NCI-H510A treated with DMSO at 0.1 percent for 48 hours (cell line): Measurements from ENCODE around the gene PUS7L.
"Not testable (repeated sequence)": the region's sequence is repeated elsewhere in the genome, so short reads cannot be mapped to it uniquely, and the experiment has no call there.

ENCODE experiments used
- DNase-seq: peaks from one replicate; lab custom pipeline; 2025; lab: John Stamatoyannopoulos, UW

The PUS7L gene, protein sequence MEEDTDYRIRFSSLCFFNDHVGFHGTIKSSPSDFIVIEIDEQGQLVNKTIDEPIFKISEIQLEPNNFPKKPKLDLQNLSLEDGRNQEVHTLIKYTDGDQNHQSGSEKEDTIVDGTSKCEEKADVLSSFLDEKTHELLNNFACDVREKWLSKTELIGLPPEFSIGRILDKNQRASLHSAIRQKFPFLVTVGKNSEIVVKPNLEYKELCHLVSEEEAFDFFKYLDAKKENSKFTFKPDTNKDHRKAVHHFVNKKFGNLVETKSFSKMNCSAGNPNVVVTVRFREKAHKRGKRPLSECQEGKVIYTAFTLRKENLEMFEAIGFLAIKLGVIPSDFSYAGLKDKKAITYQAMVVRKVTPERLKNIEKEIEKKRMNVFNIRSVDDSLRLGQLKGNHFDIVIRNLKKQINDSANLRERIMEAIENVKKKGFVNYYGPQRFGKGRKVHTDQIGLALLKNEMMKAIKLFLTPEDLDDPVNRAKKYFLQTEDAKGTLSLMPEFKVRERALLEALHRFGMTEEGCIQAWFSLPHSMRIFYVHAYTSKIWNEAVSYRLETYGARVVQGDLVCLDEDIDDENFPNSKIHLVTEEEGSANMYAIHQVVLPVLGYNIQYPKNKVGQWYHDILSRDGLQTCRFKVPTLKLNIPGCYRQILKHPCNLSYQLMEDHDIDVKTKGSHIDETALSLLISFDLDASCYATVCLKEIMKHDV

DNA sequence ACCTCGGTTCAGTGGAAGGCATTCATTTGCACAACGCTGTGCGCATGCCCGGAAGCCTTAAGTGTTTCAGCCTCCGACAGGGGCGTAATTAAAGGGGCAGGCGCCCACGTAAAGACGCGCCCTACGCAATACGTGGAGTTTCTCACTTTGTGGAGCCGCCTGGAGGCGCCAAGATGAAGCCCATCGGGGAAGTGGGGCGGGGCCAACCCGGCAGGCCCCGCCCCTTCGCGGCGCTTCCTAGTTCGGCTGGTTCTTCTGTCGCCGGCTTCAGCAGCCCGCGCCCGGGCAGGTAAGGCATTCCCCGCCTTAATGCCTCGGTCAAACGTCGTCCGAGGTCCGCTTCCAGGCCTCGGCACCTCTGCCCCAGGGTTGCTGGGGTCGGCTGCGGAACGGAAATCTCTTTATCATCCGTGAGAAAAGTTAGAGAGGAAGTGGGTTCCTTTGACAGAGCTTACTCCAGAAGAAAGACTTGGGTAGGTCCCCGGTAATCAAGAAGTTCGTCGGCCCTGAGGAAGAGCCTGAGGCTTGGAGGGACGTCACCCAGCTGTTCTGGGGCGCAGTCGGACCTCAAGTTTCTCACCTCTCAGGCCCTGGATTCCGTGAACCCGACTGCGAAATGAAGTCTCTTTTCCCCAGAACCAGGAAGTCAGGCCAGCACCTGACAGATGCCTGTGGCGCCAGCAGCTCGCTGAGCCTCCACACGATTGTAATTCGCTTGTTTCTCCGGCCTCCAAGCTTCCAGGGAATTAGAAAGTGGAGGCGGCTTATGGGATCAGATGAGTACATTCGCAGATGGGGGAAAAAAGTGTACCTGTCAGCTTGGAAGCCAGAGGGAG, at the start of gene PUS7L, which contains the start of gene IRAK4:
PUS7L (minus strand) TSS at position 63 of the 836 bp plus-strand sequence. CDS start 3,545 bp downstream, outside the sequence.
IRAK4 (plus strand) TSS at position 224 of the 836 bp plus-strand sequence. CDS start 9,161 bp downstream, outside the sequence.
- peak; percentile 95 for DNase-seq

DNA sequence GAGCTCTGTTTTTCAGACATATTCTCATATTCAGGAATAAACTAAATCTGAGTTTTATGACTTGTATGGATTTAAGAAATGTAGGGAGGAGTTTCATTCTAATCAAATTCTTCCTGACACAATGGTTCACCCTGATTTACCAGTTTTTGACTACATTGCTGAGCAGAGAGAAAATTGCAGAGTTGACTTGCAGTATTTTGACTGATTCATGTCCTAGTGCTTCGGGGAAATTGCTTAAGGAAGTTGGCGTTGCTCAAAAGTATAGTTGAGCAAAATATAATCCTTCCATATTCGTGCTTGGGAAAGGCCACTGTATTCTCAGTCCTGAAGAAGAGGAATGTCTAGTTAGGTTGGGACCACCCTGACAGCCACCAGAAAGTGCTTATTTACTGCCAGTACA, 48.8 kb upstream of the PUS7L start:
- no peak for DNase-seq

DNA sequence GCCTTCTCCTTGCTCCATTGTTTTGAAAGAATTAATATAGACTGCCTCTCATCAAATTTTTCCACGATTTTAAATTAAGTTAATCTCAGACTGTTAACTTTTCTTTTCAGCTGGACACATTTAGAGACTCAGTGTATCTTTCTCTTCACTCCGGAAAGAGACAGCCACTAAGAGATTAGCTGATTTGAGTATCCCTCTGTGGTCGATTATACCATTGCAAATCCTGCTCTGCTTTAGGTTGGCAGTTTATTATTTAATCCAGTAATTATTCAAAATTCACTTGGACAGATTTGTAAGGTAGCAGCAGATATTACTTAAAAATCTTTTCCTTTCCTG, 48.1 kb upstream of the PUS7L start:
- no peak for DNase-seq

DNA sequence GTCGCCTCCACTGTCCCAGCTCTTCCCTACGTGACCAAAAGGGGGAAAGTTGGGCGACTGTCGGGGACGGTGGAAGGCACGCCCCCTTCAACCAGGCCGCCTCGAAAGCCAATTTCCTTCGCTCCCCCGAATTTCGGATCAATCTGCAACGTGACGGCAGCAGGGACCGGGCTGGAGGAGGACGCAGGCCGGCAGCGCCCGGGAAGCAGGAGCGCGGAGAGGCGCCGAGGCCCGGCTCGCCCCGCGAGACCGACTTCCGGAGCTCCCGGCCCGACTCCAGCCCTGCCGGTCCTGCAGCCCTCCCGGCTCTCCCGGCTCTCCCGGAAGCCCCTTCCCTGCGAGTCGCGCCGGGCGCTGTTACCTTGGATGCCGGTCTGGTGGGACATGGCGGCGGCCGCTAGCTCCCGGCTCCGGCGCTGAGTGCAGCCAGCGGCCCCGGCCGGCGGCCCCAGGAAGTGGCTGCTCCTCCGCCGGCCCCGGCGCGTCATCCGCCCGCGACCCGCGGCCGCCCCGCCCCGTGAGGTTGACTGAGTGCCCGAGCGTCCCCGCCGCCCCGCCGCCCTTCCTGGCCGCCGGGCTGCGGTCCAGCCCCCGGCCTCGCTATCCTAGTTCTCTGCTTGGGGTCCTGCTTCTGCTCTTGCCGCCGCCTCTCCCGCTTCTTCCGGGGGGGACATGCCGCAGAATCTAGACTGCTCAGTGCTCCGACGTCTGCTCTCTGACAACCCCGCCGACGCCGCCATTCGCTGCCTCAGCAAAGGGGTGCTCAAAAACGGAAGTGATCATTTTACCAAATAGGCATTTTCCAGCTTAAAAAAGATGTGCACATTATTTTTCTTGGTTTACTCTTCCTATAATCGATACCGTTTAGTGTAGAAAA, 47.5 kb upstream of the PUS7L start, which contains the start of gene TWF1:
TWF1 (minus strand) TSS at position 458 of the 877 bp plus-strand sequence; CDS start at position 386, 72 bp downstream.
- DNase-seq, result peak; percentile 75

DNA sequence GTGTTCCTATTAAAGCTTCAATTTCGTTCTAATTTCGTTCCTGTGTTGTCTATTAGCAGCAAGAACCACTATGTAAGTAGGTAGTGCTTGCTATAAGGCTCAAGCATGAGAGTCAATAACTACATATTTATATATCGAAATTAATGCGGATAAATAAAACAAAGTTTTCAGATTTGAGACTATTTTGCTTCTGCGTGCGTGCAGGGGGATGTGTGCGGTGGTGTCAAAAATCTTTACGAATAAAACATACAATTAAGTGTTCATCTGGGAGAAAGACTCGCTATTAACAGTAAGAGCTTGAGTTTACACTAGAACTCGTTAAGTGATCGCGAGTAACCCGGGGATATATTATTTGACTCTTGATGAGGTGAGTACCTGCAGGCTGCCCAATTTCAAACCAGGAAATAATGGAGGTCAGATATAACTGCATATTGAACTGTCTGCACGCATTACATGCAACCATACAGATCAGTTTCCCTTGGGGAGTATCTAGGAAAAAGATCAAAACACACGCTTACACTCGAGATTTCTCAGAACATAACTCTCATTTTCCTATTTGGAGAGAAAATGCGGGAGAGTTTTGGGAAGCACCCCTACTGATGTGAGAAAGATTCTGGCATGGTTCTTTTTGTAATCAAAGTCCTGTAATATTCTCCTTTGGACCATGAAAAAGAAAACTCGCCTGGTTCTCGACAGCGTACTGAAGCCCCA, 46.7 kb upstream of the PUS7L start:
- peak; percentile 28 for DNase-seq

DNA sequence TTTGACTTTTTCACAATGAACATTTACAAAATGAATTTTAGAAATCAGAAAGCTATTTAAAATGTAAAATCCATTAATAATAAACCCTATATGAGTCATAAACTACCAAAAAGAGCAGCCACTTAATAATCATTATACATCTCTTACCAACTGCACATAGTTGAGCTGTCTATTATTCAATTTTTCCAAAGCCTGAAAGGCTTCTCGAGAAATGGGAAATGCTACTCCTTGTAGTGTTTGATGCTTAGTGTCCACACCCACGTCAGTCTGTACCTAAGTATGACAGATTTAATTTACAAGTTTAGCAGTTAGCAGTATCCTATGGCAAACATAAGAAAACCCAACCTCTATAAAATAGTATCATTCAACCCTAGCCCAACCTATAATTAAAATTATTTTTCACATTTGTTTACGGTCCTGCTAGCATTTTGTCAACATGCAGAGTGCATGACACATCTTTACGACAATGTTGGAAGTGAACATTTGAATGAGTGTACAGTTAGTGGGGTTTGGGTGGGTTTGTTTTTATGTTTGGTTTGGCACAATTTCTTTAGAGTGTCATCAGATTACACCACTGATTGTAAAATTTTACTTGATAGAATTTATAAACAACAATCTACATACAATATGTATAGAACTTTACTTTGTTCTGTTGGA, 39.1 kb upstream of the PUS7L start:
- no peak for DNase-seq

DNA sequence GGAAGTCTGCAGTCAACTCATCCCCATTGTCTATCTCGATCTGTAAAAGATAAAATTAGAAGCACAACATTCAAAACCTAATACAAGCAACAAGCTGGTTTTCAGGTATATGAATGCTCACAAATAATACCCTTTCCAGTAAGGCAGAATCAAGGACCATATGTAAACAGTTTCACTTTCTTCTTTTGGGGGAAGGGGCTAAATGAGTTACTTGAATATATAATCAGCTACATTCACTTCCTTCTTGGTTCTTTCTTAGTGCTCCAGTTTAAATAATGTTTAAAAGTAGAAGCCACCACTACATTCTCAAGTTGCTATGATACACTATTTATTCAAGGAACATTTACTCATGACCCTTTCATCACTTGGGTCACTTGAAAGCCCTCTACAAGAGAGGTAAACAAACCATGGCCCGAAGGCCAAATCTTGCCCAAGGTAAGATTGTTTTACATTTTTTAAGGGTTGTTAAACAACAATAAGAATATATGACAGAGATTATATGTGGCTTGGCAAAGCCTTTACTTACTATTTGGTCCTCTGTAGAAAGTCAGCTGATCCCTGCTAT, 37.2 kb upstream of the PUS7L start:
- peak; percentile 6 for DNase-seq

DNA sequence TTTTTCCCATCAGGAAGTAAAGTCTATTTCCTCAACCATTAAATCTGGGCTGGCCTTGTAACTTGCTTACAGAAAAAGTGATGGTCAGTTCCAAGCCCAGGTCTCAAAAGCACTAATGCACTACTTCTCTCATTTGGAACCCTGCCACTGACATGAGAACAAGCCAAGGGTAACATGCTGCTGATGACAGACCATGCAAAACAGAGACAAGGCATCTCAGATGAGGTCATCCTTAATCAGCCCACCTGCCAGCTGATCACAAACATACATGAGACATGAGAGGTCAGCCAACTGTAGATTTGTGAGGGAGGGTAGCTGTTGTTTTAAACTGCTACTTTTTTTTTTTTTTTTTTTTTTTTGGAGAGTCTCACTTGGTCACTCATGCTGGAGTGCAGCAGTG, 31.4 kb upstream of the PUS7L start:
- DNase-seq, result no peak

DNA sequence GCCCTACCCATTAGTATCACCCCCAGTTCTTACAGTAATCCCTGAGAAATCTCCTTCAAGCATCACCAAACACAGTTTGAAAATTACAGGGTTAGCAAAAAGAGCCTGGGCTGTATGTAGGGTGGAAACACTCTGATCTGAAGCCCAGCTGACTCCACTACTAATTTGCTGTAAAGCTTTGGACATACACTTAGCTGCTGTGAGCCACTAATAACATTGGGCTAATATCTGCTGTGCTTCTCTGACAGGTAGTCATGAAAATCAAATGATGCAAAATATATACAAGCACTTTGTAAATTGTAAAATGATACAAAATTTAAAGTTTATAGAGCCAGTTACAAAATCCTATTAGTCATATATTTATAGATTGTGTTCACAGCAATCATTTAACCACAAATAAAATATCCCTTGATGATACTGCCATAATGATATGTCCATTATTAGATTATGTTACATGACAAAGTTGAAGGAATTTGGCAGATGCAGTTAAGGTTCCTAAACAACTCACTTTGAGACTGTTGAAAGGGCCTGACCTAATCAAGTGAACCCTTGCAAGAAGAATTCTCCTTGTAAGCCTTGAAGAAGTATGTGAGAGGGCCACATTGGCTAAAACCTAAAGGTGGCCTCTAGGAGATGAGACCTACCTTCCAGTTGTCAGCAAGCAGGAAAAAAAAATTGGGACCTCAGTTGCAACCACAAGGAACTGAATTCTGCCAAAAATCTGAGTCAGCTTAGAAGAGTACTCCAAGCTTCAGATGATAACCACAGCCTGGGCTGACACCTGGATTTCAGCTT, 28.5 kb upstream of the PUS7L start:
- no peak for DNase-seq

DNA sequence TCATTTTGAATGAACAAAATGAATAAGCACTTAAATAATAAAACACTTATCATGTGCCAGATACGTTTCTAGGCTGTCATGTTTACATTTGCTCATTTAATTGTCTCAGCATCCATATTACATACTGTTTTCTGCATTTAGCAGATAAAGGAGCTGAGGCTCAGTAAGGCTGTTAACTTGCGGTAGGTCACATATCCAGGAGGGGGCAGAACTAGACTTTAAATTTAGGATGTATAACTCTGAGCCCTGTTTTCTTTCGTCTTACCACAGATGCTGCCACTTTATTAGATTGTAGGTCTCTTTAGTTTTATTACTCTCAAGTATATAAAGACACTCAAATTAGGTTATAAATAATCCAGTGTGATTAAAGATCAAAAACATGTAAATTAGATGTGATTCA, 17.9 kb upstream of the PUS7L start:
- no peak for DNase-seq

DNA sequence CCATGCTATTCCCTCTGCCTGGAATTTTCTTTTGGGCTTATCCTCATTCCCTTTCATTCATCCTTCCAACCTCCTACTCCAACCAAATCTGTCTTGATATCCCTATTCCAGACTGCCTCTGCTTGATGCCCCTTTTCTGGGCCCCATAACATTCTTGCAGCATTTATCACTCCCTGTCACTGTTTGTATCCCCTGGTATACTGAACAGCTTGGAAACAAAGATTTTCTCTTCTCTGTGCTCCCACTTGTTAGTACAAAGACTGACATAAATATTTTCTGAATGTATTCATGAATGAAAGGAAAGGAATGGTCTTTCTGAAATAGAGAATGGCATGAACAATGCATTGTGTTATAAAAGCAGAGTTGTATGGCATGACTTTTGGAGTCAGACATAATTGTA, 7.7 kb upstream of the PUS7L start:
- DNase-seq, result no peak

DNA sequence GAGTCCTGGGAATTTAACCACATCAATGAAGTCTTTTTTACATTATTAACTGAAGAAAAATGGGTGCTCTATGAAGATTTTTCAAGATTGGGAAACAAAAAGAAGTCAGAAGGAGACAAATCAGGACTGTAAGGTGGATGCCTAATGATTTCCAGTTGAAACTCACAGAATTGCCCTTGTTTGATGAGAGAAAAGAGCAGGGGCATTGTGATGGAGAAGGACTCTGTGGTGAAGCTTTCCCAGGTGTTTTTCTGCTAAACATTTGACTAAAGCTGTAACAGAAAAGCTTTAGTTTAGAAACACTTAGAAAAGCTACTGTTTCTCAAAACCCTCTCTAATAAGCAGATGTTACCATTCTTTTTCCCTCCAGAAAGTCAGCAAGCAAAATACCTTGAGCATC, 5.9 kb upstream of the PUS7L start:
- no peak for DNase-seq

DNA sequence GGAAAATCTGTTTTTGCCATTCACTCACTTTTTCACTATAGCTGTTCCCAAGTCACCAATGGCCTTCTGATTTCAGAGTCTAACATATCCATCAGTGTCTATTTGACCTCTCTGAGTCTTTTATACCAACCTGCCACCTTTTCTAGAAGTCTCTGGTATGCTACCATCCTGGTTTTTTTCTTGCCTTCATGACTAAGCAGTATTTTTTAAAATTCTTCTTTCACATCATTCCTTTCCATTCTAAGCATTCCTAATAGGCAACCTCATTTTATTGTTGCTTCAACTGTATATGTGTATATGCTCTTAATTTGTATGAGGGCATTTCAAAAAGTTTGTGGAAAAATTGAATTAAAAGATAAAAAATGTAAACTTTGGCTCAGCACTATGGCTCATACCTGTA, 5.2 kb upstream of the PUS7L start:
- no peak for DNase-seq

DNA sequence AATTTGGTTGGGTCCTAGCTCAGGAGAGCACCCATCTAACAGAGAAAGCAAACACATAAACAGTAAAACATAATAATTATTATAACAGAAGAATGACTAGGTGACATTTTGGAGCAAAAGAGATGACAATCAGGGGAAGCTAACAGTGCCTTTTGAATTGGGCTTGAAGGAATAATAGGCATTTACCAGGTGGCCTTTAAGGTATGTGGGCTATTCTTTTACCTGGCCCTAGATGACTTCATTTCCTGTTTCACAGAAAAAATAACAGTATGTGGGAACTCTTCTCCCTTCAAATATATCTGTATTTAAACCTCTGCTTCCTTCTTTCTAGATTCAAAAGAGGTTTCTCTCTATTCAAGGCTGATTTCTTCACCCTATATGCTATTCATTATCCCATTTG, 4.0 kb upstream of the PUS7L start:
- no peak for DNase-seq

DNA sequence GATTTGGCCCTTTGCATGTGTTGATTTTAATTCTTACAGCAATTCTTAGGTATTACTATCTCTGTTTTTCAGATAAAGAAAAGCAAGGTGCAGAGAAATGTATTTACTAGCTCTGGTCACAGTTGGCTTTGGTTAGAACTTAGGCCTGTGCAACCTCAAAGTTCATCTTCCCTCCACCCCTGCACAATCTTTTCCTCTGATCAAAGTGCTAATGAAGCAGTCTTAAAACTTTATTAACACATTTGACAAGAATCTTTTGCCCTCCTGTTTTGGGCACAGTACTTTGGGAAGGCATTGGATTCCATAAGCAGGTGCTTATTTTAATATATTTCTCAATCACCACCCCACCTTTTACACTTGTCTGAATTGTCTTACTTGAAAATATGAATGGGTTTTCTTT, 2.9 kb upstream of the PUS7L start:
- DNase-seq, result no peak

DNA sequence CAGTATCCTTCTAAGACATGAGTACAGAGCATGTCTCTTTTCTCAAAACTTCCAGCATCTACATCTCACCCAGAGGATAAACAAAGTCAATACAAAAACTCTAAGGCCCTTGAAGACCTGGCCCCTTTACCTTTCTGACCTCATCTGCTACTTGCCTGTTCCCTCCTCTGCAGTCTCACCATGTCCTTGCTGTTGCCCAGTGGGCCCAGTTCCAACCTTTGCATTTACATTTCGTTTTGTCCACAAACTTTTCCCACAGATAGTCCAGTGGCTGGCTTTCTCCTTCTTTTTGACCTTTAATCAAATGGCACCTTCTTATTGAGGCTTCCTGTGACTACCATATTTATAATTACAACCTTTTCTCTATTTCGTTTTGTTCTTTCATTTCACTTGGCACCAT, 1.8 kb upstream of the PUS7L start:
- no peak for DNase-seq

DNA sequence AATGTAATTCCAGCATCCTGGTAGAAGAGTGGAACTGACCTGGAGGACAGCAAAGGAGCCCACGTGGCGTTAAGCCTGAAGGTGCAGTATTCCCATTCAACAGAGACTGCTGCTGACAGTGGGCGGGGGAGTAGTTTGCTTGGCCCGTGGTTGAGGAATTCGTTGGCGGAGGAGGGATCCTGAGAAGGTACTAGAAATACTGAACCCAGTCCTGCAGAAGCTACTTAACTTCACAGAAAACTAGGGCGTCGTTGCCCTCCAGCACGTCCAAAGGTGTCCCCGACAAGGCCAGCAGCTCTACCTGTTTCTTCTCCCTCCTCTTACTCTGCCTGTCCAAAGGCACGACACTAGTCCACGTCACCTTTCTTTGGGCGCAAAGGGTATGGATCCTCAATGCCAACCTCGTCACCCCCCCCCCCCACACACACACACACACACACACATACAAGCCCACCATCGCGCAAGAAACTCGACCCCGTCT, 303 bp downstream of the PUS7L start:
- peak; percentile 69 for DNase-seq

DNA sequence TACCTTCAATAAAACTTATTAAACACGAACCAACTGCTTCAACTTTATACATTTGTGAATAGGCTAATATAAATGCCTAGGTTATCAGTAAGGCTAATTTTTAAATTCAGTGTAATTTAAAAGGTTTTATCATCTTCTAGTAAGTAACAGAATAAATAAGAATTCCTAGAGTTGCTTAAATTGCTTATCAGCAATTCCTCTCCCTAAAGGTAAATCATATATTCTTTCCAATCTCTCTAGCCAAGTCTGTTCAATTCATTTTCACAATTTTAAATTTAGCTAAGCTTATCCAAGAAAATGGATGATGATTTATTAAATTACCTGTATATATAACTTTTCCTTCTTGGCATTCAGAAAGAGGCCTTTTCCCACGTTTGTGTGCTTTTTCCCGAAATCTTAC, 4.6 kb downstream of the PUS7L start:
- DNase-seq, result no peak

DNA sequence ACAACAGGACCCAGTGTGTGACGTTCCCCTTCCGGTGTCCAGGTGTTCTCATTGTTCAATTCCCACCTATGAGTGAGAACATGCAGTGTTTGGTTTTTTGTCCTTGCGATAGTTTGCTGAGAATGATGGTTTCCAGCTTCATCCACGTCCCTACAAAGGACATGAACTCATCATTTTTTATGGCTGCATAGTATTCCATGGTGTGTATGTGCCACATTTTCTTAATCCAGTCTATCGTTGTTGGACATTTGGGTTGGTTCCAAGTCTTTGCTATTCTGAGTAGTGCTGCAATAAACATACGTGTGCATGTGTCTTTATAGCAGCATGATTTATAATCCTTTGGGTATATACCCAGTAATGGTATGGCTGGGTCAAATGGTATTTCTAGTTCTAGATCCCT, 7.2 kb downstream of the PUS7L start:
- DNase-seq, result not testable (repeated sequence)
